ENCODE data around the gene TRPC3.

DNA sequence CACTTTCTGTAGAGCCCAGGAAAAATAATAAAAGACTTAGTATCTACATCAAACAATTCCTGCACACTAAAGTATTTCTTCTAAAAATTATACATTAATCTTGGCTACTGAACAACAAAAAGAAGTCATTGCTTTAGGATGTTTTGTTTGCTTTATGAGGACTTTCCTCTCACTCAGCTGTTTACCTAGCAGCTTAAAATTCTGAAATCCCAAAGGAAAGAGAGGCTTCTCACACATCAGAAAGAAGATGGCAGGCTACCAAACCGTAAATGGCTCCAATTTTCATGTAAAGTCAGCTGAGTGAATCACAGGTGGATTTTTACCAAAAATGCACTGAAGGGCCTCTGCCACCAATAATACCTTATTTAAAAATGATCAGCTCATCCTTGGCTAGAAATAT, 9.0 kb upstream of the TRPC3 start:
- TF ChIP-seq, protein P1, sequence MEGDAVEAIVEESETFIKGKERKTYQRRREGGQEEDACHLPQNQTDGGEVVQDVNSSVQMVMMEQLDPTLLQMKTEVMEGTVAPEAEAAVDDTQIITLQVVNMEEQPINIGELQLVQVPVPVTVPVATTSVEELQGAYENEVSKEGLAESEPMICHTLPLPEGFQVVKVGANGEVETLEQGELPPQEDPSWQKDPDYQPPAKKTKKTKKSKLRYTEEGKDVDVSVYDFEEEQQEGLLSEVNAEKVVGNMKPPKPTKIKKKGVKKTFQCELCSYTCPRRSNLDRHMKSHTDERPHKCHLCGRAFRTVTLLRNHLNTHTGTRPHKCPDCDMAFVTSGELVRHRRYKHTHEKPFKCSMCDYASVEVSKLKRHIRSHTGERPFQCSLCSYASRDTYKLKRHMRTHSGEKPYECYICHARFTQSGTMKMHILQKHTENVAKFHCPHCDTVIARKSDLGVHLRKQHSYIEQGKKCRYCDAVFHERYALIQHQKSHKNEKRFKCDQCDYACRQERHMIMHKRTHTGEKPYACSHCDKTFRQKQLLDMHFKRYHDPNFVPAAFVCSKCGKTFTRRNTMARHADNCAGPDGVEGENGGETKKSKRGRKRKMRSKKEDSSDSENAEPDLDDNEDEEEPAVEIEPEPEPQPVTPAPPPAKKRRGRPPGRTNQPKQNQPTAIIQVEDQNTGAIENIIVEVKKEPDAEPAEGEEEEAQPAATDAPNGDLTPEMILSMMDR (conservative IDR thresholded peaks at IDR 0.05; ENCODE audit: low read length): no peak
- TF ChIP-seq EZH2phosphoT487 (IDR thresholded peaks at IDR 0.05; ENCODE audit: borderline replicate concordance, low read depth, low read length): no peak

All from OCI-LY7 (cell line).